GM12892 (cell line): ENCODE data around the gene NUF2.
"Not testable (repeated sequence)": the region's sequence is repeated elsewhere in the genome, so short reads cannot be mapped to it uniquely, and the experiment has no call there.

Source experiments
- DNase-seq: peaks from one replicate; pipeline ENCODE4 v3.0.0; 2011; ENCODE audit not compliant: insufficient read length
- FAIRE-seq: peaks from 2 replicates; lab custom pipeline; 2011; peaks lifted over from hg19 to GRCh38; lab: Jason Lieb, UNC
- POLR2A ChIP-seq: IDR thresholded peaks from 2 replicates; pipeline ENCODE4 v1.6.1; 2011; ENCODE audit warnings: low read depth, low read length, control low read depth
- POLR2AphosphoS5 ChIP-seq: IDR thresholded peaks from 2 replicates; pipeline ENCODE4 v1.6.1; 2011; ENCODE audit warnings: low read depth, low read length, control low read depth
- TAF1 ChIP-seq: IDR thresholded peaks from 2 replicates; pipeline ENCODE4 v1.6.1; 2011; ENCODE audit warnings: low read depth, mild to moderate bottlenecking, control low read depth, low read length, borderline replicate concordance

The NUF2 gene

GRCh38 chr1:163347106-163347505 is 25.4 kb downstream of the NUF2 start:
- DNase-seq: no peak
- TF ChIP-seq POLR2A (no peak), POLR2AphosphoS5 (no peak), TAF1 (no peak)
- FAIRE-seq: no peak

GRCh38 chr1:163351912-163352311 is 30.2 kb downstream of the NUF2 start:
- DNase-seq (no peak), FAIRE-seq (no peak)
- TF ChIP-seq POLR2A (no peak), POLR2AphosphoS5 (no peak), TAF1 (no peak)

- FAIRE-seq: no peak
- TF ChIP-seq POLR2A: no peak
- no peak for TF ChIP-seq POLR2AphosphoS5
- TF ChIP-seq TAF1: no peak
- DNase-seq: no peak
Measured at GRCh38 chr1:163357378-163357777, 35.6 kb downstream of the NUF2 start.

GRCh38 chr1:163358172-163358571 is 36.4 kb downstream of the NUF2 start:
- not testable (repeated sequence) for FAIRE-seq, DNase-seq

GRCh38 chr1:163361123-163361934 is 39.6 kb downstream of the NUF2 start:
- DNase-seq: no peak
- TF ChIP-seq POLR2AphosphoS5 (no peak), POLR2A (no peak), TAF1 (no peak)
- FAIRE-seq: peak; percentile 33

- FAIRE-seq: no peak
- no peak for DNase-seq
- TF ChIP-seq POLR2A (no peak), TAF1 (no peak), POLR2AphosphoS5 (no peak)
Measured at GRCh38 chr1:163365186-163365585, 43.4 kb downstream of the NUF2 start.

GRCh38 chr1:163366555-163366954 is 44.8 kb downstream of the NUF2 start:
- no peak for FAIRE-seq
- TF ChIP-seq POLR2AphosphoS5 (no peak), TAF1 (no peak)
- no peak for DNase-seq

- DNase-seq: no peak
- TF ChIP-seq POLR2AphosphoS5: no peak
- no peak for TF ChIP-seq TAF1
- TF ChIP-seq POLR2A: no peak
- FAIRE-seq: no peak
Measured at GRCh38 chr1:163367721-163368120, 46.0 kb downstream of the NUF2 start.

- FAIRE-seq (no peak), DNase-seq (no peak)
- TF ChIP-seq TAF1 (no peak), POLR2AphosphoS5 (no peak), POLR2A (no peak)
Measured at GRCh38 chr1:163372576-163372975, 50.8 kb downstream of the NUF2 start.

GRCh38 chr1:163378554-163378953 is 56.8 kb downstream of the NUF2 start:
- TF ChIP-seq TAF1 (no peak), POLR2AphosphoS5 (no peak), POLR2A (no peak)
- DNase-seq (no peak), FAIRE-seq (no peak)

GRCh38 chr1:163379801-163380200 is 58.0 kb downstream of the NUF2 start:
- TF ChIP-seq TAF1 (no peak), POLR2A (no peak), POLR2AphosphoS5 (no peak)
- FAIRE-seq (no peak), DNase-seq (no peak)

GRCh38 chr1:163381487-163382184 is 59.9 kb downstream of the NUF2 start:
- TF ChIP-seq POLR2AphosphoS5 (no peak), POLR2A (no peak), TAF1 (no peak)
- DNase-seq: no peak
- FAIRE-seq: no peak

GRCh38 chr1:163382395-163382794 is 60.6 kb downstream of the NUF2 start:
- TF ChIP-seq TAF1: no peak
- no peak for TF ChIP-seq POLR2A
- no peak for TF ChIP-seq POLR2AphosphoS5
- no peak for FAIRE-seq

GRCh38 chr1:163387146-163387545 is 65.4 kb downstream of the NUF2 start:
- DNase-seq: no peak
- no peak for FAIRE-seq

More at GRCh38 chr1:163382395-163382794, 60.6 kb downstream of the NUF2 start:
- no peak for DNase-seq

More at GRCh38 chr1:163387146-163387545, 65.4 kb downstream of the NUF2 start:
- TF ChIP-seq TAF1 (no peak), POLR2AphosphoS5 (no peak), POLR2A (no peak)
